ENCODE measurements around the gene TERF2IP.

Gene TERF2IP, protein sequence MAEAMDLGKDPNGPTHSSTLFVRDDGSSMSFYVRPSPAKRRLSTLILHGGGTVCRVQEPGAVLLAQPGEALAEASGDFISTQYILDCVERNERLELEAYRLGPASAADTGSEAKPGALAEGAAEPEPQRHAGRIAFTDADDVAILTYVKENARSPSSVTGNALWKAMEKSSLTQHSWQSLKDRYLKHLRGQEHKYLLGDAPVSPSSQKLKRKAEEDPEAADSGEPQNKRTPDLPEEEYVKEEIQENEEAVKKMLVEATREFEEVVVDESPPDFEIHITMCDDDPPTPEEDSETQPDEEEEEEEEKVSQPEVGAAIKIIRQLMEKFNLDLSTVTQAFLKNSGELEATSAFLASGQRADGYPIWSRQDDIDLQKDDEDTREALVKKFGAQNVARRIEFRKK

DNA sequence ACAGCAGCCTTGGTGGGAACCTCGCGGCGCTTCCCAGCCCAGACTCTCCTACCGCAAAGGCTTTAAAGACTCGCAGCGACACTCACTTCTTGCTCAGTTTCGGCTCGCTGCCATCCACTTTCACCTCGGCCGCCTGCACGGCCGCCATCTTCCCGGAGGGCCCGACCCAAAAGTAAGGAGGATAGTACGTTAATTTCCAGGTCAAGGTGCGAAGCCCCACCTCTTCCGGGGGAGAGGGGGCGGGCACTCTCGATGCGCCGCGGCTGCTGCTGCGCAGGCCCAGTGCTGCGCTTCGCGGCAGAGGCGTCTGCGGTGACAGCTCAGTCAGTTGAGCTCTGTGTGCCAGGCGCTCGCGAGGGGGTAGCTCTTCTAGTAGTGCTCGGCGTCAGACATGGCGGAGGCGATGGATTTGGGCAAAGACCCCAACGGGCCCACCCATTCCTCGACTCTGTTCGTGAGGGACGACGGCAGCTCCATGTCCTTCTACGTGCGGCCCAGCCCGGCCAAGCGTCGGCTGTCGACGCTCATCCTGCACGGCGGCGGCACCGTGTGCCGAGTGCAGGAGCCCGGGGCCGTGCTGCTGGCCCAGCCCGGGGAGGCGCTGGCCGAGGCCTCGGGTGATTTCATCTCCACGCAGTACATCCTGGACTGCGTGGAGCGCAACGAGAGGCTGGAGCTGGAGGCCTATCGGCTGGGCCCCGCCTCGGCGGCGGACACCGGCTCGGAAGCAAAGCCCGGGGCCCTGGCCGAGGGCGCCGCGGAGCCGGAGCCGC lies at the start of gene TERF2IP, which contains the start of gene KARS1:
TSS of gene TERF2IP (plus strand) at position 282 of the 773 bp plus-strand sequence. CDS start at position 392, 110 bp downstream.
TSS of gene KARS1 (minus strand) at position 174 of the 773 bp plus-strand sequence. CDS start at position 148, 26 bp downstream.
- Histone ChIP-seq H3K9ac (ENCODE audit: low read length) (peak within 1 kb of the TSS; percentile 99), H3K36me3 (ENCODE audit: control insufficient read depth, insufficient read depth, low read length, severe bottlenecking) (peaks cover 26% of the 10 kb centered on the region), H3K4me3 (ENCODE audit: low read length) (peak within 1 kb of the TSS; percentile 99), H3K9me3 (ENCODE audit: control insufficient read depth, low read length) (no peaks in the 10 kb centered on the region), H3K4me1 (ENCODE audit: control insufficient read depth, insufficient read depth, low read length) (peaks cover 46% of the 10 kb centered on the region), H3K27me3 (replicated peaks; ENCODE audit: control insufficient read depth, insufficient read depth, low read length) (no peaks in the 10 kb centered on the region)
- DNase-seq (ENCODE audit: low read depth): peak; percentile 97

DNA sequence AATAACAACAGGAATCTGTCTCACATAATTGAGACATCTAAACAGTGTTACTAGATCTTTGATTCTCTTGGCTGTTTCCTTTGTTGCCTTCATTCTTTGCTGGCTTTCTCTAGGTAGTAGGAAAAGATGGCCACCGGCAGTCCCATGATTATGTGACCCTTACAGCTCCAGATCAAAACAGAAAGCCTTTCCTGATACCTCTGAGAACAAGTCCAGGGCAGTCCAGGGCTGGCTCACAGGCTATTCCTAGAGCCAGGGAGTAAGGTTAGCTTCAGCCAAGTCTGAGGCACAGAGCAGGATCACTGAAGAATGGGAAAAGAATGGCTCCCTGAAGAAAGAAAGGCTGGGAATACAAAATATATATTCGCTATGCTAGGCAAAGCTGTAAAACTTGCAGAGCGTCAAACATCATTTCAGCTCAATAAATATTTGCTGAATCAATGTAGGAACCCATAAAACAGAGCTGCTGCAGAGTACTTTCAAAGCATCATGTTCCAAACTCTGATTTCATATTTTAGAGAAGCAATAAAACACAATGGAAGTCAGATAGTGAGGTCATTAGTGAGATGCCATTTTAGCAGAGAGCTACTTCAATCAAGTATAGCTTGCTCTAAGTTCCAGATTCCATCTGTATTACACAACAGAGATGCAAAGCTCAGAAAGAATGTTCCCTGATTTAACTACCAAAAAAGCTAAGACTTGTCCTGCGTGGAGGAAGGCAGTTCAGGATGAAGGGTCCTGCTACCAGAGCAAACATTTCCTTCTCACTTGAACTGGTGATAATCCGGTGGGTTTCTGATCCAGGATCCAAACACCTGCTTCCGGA lies 47.9 kb upstream of the TERF2IP start:
- DNase-seq (ENCODE audit: low read depth): peak; percentile 48
- Histone ChIP-seq H3K9ac (ENCODE audit: low read length) (no peak overlapping the region), H3K4me3 (ENCODE audit: low read length) (no peak overlapping the region), H3K27me3 (replicated peaks; ENCODE audit: control insufficient read depth, insufficient read depth, low read length) (no peaks in the 10 kb centered on the region), H3K9me3 (ENCODE audit: control insufficient read depth, low read length) (no peaks in the 10 kb centered on the region), H3K36me3 (ENCODE audit: control insufficient read depth, insufficient read depth, low read length, severe bottlenecking) (peaks cover 45% of the 10 kb centered on the region), H3K4me1 (ENCODE audit: control insufficient read depth, insufficient read depth, low read length) (peaks cover 6% of the 10 kb centered on the region)

DNA sequence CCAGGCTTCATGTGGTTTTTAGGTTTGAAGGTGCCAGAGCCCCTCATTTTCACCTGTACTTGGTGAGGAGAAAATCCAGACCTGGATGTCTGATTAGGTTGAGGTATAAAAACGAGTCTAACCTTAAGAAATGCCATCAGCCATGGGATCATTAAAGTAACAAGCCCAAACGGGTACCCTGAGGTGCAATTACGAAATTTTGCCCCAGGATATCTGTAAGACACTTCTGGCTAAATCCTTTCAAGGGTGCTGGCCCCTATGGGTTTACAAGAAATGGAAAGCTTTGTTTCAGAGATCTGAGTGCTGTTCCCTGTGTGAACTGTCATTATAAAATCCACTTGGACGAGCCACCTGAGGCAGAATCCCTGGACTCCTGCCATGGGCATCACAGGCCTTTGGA lies 44.3 kb upstream of the TERF2IP start:
- Histone ChIP-seq H3K9ac (ENCODE audit: low read length) (no peak overlapping the region), H3K27me3 (replicated peaks; ENCODE audit: control insufficient read depth, insufficient read depth, low read length) (no peaks in the 10 kb centered on the region), H3K4me1 (ENCODE audit: control insufficient read depth, insufficient read depth, low read length) (peaks cover 6% of the 10 kb centered on the region), H3K9me3 (ENCODE audit: control insufficient read depth, low read length) (no peaks in the 10 kb centered on the region), H3K4me3 (ENCODE audit: low read length) (no peak overlapping the region), H3K36me3 (ENCODE audit: control insufficient read depth, insufficient read depth, low read length, severe bottlenecking) (peaks cover 62% of the 10 kb centered on the region)
- no peak for DNase-seq (ENCODE audit: low read depth)

DNA sequence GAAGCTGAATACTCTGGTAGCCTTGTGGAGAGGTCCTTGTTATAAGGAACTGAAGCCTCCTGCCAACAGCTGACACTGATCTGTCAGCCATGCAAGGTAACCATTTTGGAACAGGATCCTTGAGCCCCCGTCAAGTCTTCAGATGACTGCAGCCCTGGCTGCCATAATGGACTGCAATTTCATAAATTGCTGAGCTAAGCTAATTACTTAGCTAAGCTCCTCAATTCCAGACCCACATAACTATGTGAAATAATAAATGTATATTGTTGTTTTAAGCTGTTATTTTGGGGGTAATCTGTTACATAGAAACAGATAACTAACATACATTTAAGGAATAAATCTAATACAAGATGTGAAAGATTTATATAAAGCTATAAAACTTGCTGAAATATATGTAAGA lies 41.1 kb upstream of the TERF2IP start:
- Histone ChIP-seq H3K27me3 (replicated peaks; ENCODE audit: control insufficient read depth, insufficient read depth, low read length) (no peaks in the 10 kb centered on the region), H3K9me3 (ENCODE audit: control insufficient read depth, low read length) (no peaks in the 10 kb centered on the region), H3K4me1 (ENCODE audit: control insufficient read depth, insufficient read depth, low read length) (no peaks in the 10 kb centered on the region), H3K9ac (ENCODE audit: low read length) (no peak overlapping the region), H3K36me3 (ENCODE audit: control insufficient read depth, insufficient read depth, low read length, severe bottlenecking) (peaks cover 79% of the 10 kb centered on the region), H3K4me3 (ENCODE audit: low read length) (no peak overlapping the region)
- DNase-seq (ENCODE audit: low read depth): no peak

DNA sequence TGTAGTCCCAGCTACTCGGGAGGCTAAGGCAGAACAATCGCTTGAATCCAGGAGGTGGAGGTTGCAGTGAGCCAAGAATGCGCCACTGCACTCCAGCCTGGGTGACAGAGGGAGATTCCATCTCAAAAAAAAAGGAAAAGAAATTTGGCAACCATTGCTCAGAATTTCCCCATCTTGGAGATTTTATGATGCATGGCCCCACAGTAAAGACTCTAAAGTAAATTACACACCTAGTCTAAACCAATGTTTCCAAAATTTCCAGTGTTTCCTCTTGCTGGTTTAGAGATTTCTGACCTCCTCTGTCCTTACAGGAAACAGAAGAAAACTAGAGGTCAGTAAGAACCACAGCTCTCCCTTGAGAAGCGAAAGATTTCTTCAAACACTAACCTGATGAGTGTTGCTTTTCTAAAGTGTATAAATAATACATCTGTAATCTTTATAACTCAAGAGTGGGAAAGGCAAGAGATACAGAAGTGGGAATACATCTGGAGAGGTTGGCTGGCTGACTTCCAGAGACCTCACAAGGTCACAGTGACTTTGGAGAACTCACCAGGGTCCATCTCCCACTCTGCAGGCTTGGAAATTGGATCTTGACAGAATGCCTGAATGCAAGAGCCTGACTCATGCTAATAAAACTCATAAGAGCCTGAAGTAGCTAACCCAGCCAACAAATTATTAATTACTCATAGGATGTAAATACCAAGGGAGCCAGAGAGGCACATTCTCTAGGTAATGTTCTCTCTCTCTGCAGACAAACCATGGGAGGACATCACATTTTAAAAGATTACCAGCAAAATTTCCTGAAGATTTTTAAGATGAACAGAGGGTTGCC lies 33.3 kb upstream of the TERF2IP start:
- Histone ChIP-seq H3K9me3 (ENCODE audit: control insufficient read depth, low read length) (no peaks in the 10 kb centered on the region), H3K9ac (ENCODE audit: low read length) (no peak overlapping the region), H3K4me1 (ENCODE audit: control insufficient read depth, insufficient read depth, low read length) (peaks cover 12% of the 10 kb centered on the region), H3K4me3 (ENCODE audit: low read length) (no peak overlapping the region), H3K27me3 (replicated peaks; ENCODE audit: control insufficient read depth, insufficient read depth, low read length) (no peaks in the 10 kb centered on the region), H3K36me3 (ENCODE audit: control insufficient read depth, insufficient read depth, low read length, severe bottlenecking) (peaks cover 64% of the 10 kb centered on the region)
- DNase-seq (ENCODE audit: low read depth): no peak

DNA sequence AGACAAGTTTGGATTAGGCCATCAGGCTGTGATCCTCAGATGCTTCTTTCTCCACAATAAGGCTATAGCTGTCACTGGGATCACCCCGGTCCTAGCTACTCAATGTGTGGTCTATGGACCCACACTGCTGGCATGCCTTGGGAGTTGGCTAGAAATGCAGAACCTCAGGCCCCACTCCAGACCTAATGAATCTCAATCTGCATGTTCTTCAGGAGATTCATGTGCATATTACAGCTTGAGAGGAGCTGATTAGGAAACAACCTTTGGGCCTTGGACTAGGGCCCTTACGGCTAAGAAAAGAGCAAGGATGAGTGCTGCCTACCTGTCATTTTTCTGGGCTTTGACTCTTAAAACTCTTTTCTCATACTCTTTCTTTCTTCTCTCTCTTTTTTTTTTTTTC lies 32.0 kb upstream of the TERF2IP start:
- Histone ChIP-seq H3K4me1 (ENCODE audit: control insufficient read depth, insufficient read depth, low read length) (peaks cover 13% of the 10 kb centered on the region), H3K27me3 (replicated peaks; ENCODE audit: control insufficient read depth, insufficient read depth, low read length) (no peaks in the 10 kb centered on the region), H3K9ac (ENCODE audit: low read length) (no peak overlapping the region), H3K4me3 (ENCODE audit: low read length) (no peak overlapping the region), H3K9me3 (ENCODE audit: control insufficient read depth, low read length) (no peaks in the 10 kb centered on the region), H3K36me3 (ENCODE audit: control insufficient read depth, insufficient read depth, low read length, severe bottlenecking) (peaks cover 67% of the 10 kb centered on the region)
- no peak for DNase-seq (ENCODE audit: low read depth)

DNA sequence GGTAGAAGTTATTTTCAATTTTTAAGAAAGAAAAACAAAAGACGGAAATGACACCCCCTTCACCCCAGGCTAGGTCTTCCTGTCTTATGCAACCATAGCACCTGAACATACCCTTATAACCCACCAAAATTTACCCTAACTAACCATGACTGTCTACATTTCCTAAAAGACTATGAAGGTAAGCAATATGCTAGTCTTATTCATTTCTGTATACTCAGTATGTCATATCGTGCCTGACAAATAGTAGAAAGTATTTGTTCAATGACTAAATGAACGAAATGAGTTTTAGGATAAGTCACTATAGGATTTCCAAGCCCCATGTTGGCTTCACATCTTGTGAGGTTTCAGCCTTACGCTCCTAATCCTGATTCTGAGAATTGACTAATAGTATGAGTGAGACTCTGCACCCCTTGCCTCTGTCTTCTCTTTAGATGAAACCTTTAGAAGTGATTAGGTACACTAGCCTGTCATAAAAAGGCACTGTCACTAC lies 31.0 kb upstream of the TERF2IP start:
- Histone ChIP-seq H3K36me3 (ENCODE audit: control insufficient read depth, insufficient read depth, low read length, severe bottlenecking) (peaks cover 58% of the 10 kb centered on the region), H3K9ac (ENCODE audit: low read length) (no peak overlapping the region), H3K27me3 (replicated peaks; ENCODE audit: control insufficient read depth, insufficient read depth, low read length) (no peaks in the 10 kb centered on the region)

DNA sequence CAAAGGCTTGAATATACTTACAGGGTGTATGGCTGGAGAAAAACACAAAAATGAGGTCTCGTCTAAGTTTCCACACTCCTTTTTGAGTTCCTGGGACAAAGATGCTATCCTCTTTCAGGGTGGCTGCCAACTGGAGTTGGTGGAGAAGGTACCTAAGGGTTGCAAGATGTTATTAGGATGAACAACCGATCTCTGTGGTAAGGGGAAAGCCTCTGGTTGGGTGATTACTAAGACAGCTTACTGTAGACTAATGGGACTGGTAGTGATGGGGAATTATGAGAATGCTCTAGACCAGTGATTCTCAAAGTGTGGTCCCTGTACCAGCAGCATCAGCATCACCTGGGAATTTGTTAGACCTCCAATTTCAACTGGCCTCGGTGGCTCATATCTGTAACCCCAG lies 30.5 kb upstream of the TERF2IP start:
- H3K27me3 ChIP-seq (replicated peaks; ENCODE audit: control insufficient read depth, insufficient read depth, low read length): no peaks in the 10 kb centered on the region
- H3K4me3 ChIP-seq (ENCODE audit: low read length): no peak overlapping the region
- H3K4me1 ChIP-seq (ENCODE audit: control insufficient read depth, insufficient read depth, low read length): peaks cover 28% of the 10 kb centered on the region
- peaks cover 54% of the 10 kb centered on the region for H3K36me3 ChIP-seq (ENCODE audit: control insufficient read depth, insufficient read depth, low read length, severe bottlenecking)
- no peak overlapping the region for H3K9ac ChIP-seq (ENCODE audit: low read length)
- DNase-seq (ENCODE audit: low read depth): no peak
- no peaks in the 10 kb centered on the region for H3K9me3 ChIP-seq (ENCODE audit: control insufficient read depth, low read length)

More for the DNA sequence above, 31.0 kb upstream of the TERF2IP start:
- Histone ChIP-seq H3K9me3 (ENCODE audit: control insufficient read depth, low read length) (no peaks in the 10 kb centered on the region), H3K4me1 (ENCODE audit: control insufficient read depth, insufficient read depth, low read length) (peaks cover 22% of the 10 kb centered on the region), H3K4me3 (ENCODE audit: low read length) (no peak overlapping the region)
- DNase-seq (ENCODE audit: low read depth): no peak

DNA sequence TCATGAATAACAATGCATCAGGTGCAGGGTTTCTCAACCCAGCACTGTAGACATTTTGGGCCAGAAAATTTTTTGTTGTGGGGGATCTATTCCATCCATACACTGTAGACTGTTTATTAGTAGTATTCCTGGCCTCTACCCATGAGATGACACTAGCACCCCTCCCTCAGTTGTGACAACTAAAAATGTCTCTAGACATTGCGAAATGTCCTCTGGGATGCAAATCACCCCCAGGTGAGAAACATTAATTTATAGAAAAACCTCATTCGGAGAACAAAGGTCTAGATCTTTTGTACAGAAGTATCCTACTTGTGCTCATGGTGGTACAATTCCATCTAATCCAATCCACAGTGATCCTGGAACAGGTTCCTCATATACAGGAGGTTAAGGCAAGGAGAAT lies 28.8 kb upstream of the TERF2IP start:
- no peaks in the 10 kb centered on the region for H3K9me3 ChIP-seq (ENCODE audit: control insufficient read depth, low read length)
- H3K36me3 ChIP-seq (ENCODE audit: control insufficient read depth, insufficient read depth, low read length, severe bottlenecking): peaks cover 47% of the 10 kb centered on the region
- no peak overlapping the region for H3K9ac ChIP-seq (ENCODE audit: low read length)
- peaks cover 31% of the 10 kb centered on the region for H3K4me1 ChIP-seq (ENCODE audit: control insufficient read depth, insufficient read depth, low read length)
- no peak for DNase-seq (ENCODE audit: low read depth)
- H3K4me3 ChIP-seq (ENCODE audit: low read length): no peak overlapping the region
- H3K27me3 ChIP-seq (replicated peaks; ENCODE audit: control insufficient read depth, insufficient read depth, low read length): no peaks in the 10 kb centered on the region
